Measurements from ENCODE around the gene C20orf96.

C20orf96 gene

GRCh38 chr20:312067-312466, 21.5 kb upstream of the C20orf96 start:
- no peak for DNase-seq (ENCODE audit: low spot score)

GRCh38 chr20:311609-312008, 21.1 kb upstream of the C20orf96 start:
- no peak for DNase-seq (ENCODE audit: low spot score)

GRCh38 chr20:310645-311044, 20.1 kb upstream of the C20orf96 start:
- DNase-seq (ENCODE audit: low spot score), result no peak

GRCh38 chr20:309841-310644, 19.5 kb upstream of the C20orf96 start:
- DNase-seq (ENCODE audit: low spot score), result peak; percentile 99

GRCh38 chr20:309306-309840, 18.8 kb upstream of the C20orf96 start:
- no peak for DNase-seq (ENCODE audit: low spot score)

GRCh38 chr20:308427-309038, 18.0 kb upstream of the C20orf96 start:
- DNase-seq (ENCODE audit: low spot score), result no peak

- no peak for DNase-seq (ENCODE audit: low spot score)
These were observed 15.2 kb upstream of the C20orf96 start for GRCh38 chr20:305745-306144.

- no peak for DNase-seq (ENCODE audit: low spot score)
These were observed 11.6 kb upstream of the C20orf96 start for GRCh38 chr20:301886-302848.

- no peak for DNase-seq (ENCODE audit: low spot score)
These were observed 9.9 kb upstream of the C20orf96 start for GRCh38 chr20:300345-300990.

- no peak for DNase-seq (ENCODE audit: low spot score)
These were observed 8.3 kb upstream of the C20orf96 start for GRCh38 chr20:298776-299391.

GRCh38 chr20:297925-298775, 7.6 kb upstream of the C20orf96 start:
- peak; percentile 76 for DNase-seq (ENCODE audit: low spot score)

GRCh38 chr20:297098-297924, 6.8 kb upstream of the C20orf96 start, which contains the start of gene ZCCHC3:
TSS of gene ZCCHC3 (plus strand) at chr20:297570. CDS start at chr20:297587, 17 bp downstream.
- DNase-seq (ENCODE audit: low spot score), result peak; percentile 89

GRCh38 chr20:295804-296203, 5.3 kb upstream of the C20orf96 start:
- DNase-seq (ENCODE audit: low spot score), result no peak

- no peak for DNase-seq (ENCODE audit: low spot score)
These were observed 4.1 kb upstream of the C20orf96 start for GRCh38 chr20:294602-295001.

GRCh38 chr20:289693-290083, 862 bp downstream of the C20orf96 start:
- DNase-seq (ENCODE audit: low spot score), result no peak

GRCh38 chr20:288956-289692, 1.4 kb downstream of the C20orf96 start:
- DNase-seq (ENCODE audit: low spot score), result no peak

GRCh38 chr20:286508-286907, 4.0 kb downstream of the C20orf96 start:
- no peak for DNase-seq (ENCODE audit: low spot score)

GRCh38 chr20:284172-284571, 6.4 kb downstream of the C20orf96 start:
- no peak for DNase-seq (ENCODE audit: low spot score)
